Tibial nerve (tissue), 4 donors: ENCODE data around the gene RSBN1L.

Source experiments
- EP300 ChIP-seq, 2 donors: sonication (generic); formaldehyde crosslinking; IDR thresholded peaks; one replicate each; pipeline ENCODE4 v1.6.1; 2017; ENCODE audit warnings: antibody characterized with exemption in 2 of 2, mild to moderate bottlenecking in 1 of 2
- POLR2A ChIP-seq, 2 donors: fragments of 450-650 bp; IDR thresholded peaks; one replicate each; pipeline ENCODE4 v1.6.1; 2017; ENCODE audit warnings: antibody characterized with exemption in 2 of 2, mild to moderate bottlenecking in 2 of 2, moderate library complexity in 2 of 2
- TF ChIP-seq, protein P1 (sequence below), 5 experiments: fragments of 200-600 bp in 3 of 5; fragments of 450-650 bp in 2 of 5; sonication (generic) in 3 of 5; IDR thresholded peaks; one replicate each; pipeline ENCODE4 v1.5.1; 2016 to 2019; ENCODE audit warnings: antibody characterized with exemption in 5 of 5, mild to moderate bottlenecking in 3 of 5, moderate library complexity in 2 of 5

DNA sequence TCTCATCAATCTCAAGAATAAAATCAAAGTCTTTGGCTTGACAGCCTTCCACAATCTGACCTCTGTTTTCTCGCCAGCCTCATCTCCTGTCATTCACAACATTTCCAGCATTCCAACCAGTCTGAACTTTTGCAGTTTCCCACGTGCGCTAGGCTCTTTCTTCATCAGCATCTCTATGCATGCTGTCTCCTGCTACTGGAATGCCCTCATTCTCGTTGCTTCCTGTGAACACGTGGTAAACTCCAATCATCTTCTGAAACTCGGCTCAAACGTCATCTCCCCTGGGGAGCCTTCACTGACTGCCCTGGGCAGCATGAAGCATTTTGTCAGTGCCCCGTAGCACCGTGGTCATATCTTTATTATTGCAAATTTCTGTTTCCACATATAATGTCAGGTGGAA is 12.2 kb upstream of the RSBN1L start:
- TF ChIP-seq, protein P1, sequence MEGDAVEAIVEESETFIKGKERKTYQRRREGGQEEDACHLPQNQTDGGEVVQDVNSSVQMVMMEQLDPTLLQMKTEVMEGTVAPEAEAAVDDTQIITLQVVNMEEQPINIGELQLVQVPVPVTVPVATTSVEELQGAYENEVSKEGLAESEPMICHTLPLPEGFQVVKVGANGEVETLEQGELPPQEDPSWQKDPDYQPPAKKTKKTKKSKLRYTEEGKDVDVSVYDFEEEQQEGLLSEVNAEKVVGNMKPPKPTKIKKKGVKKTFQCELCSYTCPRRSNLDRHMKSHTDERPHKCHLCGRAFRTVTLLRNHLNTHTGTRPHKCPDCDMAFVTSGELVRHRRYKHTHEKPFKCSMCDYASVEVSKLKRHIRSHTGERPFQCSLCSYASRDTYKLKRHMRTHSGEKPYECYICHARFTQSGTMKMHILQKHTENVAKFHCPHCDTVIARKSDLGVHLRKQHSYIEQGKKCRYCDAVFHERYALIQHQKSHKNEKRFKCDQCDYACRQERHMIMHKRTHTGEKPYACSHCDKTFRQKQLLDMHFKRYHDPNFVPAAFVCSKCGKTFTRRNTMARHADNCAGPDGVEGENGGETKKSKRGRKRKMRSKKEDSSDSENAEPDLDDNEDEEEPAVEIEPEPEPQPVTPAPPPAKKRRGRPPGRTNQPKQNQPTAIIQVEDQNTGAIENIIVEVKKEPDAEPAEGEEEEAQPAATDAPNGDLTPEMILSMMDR (IDR thresholded peaks at IDR 0.05): no peak
- TF ChIP-seq POLR2A (IDR thresholded peaks at IDR 0.05): no peak
- TF ChIP-seq EP300 (IDR thresholded peaks at IDR 0.05): peak in 1 of 2 donors; percentile 40
